H9 (cell line): ENCODE measurements around the gene B9D2. TPM values are rescaled to one million over a fixed set of nuclear protein-coding genes. Genes with fewer than 3 reads are reported as not detected.

Experiments
- DNase-seq: peaks from one replicate; pipeline ENCODE4 v3.0.0-alpha.2; 2017
- H2AFZ ChIP-seq: one replicate; pipeline ENCODE4 v1.6.1; 2013; ENCODE audit warnings: mild to moderate bottlenecking, low read length, control low read depth, moderate library complexity
- H2AK5ac ChIP-seq: 2 replicates; pipeline ENCODE4 v1.6.1; 2013; ENCODE audit warnings: low read length, control low read depth, mixed read lengths; ENCODE audit not compliant: insufficient read length
- H2BK120ac ChIP-seq: one replicate; pipeline ENCODE4 v1.6.1; 2013; ENCODE audit warnings: low read depth, mild to moderate bottlenecking, low read length, control low read depth, inconsistent platforms; ENCODE audit not compliant: poor library complexity, severe bottlenecking
- H2BK12ac ChIP-seq: 2 replicates; pipeline ENCODE4 v1.6.1; 2013; ENCODE audit warnings: low read length, control low read depth, mixed read lengths, low read depth; ENCODE audit not compliant: insufficient read length
- H2BK15ac ChIP-seq: 2 replicates; pipeline ENCODE4 v1.6.1; 2013; ENCODE audit warnings: low read depth, low read length, control low read depth
- H2BK20ac ChIP-seq: one replicate; pipeline ENCODE4 v1.6.1; 2013; ENCODE audit warnings: low read depth, mild to moderate bottlenecking, low read length, control low read depth, inconsistent platforms; ENCODE audit not compliant: poor library complexity, severe bottlenecking
- H2BK5ac ChIP-seq: 2 replicates; pipeline ENCODE4 v1.6.1; 2013; ENCODE audit warnings: low read length, control low read depth, mixed read lengths; ENCODE audit not compliant: insufficient read length
- H3K14ac ChIP-seq: 2 replicates; pipeline ENCODE4 v1.6.1; 2013; ENCODE audit warnings: low read length, control low read depth; ENCODE audit not compliant: insufficient read depth
- H3K18ac ChIP-seq: 2 replicates; pipeline ENCODE4 v1.6.1; 2013; ENCODE audit warnings: low read depth, mild to moderate bottlenecking, mixed read lengths, low read length, control low read depth; ENCODE audit not compliant: insufficient read length
- H3K23ac ChIP-seq: 2 replicates; pipeline ENCODE4 v1.6.1; 2013; ENCODE audit warnings: low read length, control low read depth, mixed read lengths, low read depth; ENCODE audit not compliant: insufficient read length
- H3K23me2 ChIP-seq: 2 replicates; pipeline ENCODE4 v1.6.1; 2013; ENCODE audit warnings: low read depth, mild to moderate bottlenecking, mixed read lengths, low read length, control low read depth; ENCODE audit not compliant: insufficient read length, poor library complexity, severe bottlenecking
- H3K27ac ChIP-seq: 2 replicates; pipeline ENCODE4 v1.5.1; 2013; ENCODE audit warnings: low read length, control low read depth, mixed read lengths, low read depth; ENCODE audit not compliant: insufficient read length
- H3K27me3 ChIP-seq: 2 replicates; pipeline ENCODE4 v1.6.1; 2013; ENCODE audit warnings: low read length, control low read depth, inconsistent platforms; ENCODE audit not compliant: insufficient read depth
- H3K4ac ChIP-seq: 2 replicates; pipeline ENCODE4 v1.6.1; 2013; ENCODE audit warnings: low read depth, mild to moderate bottlenecking, control low read depth, inconsistent platforms, low read length, moderate library complexity
- H3K4me1 ChIP-seq: 2 replicates; pipeline ENCODE4 v1.6.1; 2013; ENCODE audit warnings: low read length, control low read depth, inconsistent platforms; ENCODE audit not compliant: insufficient read depth
- H3K4me2 ChIP-seq: 2 replicates; pipeline ENCODE4 v1.6.1; 2013; ENCODE audit warnings: low read length, control low read depth, mixed read lengths; ENCODE audit not compliant: insufficient read length, insufficient read depth
- H3K56ac ChIP-seq: 2 replicates; pipeline ENCODE4 v1.6.1; 2013; ENCODE audit warnings: low read depth, mild to moderate bottlenecking, mixed read lengths, low read length, control low read depth; ENCODE audit not compliant: insufficient read length
- H3K79me1 ChIP-seq: 2 replicates; pipeline ENCODE4 v1.6.1; 2013; ENCODE audit warnings: low read depth, mild to moderate bottlenecking, moderate library complexity, low read length, control low read depth, inconsistent platforms; ENCODE audit not compliant: insufficient read depth, poor library complexity, severe bottlenecking
- H3K79me2 ChIP-seq: 2 replicates; pipeline ENCODE4 v1.6.1; 2013; ENCODE audit warnings: low read length, control low read depth, inconsistent platforms; ENCODE audit not compliant: insufficient read depth
- H3K9ac ChIP-seq: 2 replicates; pipeline ENCODE4 v1.6.1; 2013; ENCODE audit warnings: low read length, control low read depth, mixed read lengths; ENCODE audit not compliant: insufficient read length; ENCODE audit errors: extremely low read depth
- H3K9me3 ChIP-seq: one replicate; pipeline ENCODE4 v1.6.1; 2013; ENCODE audit warnings: low read depth, low read length, inconsistent platforms; ENCODE audit not compliant: control insufficient read depth
- H3T11ph ChIP-seq: one replicate; pipeline ENCODE4 v1.6.1; 2013; ENCODE audit warnings: mild to moderate bottlenecking, low read length, control low read depth, inconsistent platforms
- H4K20me1 ChIP-seq: one replicate; pipeline ENCODE4 v1.6.1; 2013; ENCODE audit not compliant: control insufficient read depth, insufficient read length, insufficient read depth
- H4K5ac ChIP-seq: 2 replicates; pipeline ENCODE4 v1.6.1; 2013; ENCODE audit warnings: low read depth, mild to moderate bottlenecking, mixed read lengths, low read length, control low read depth; ENCODE audit not compliant: insufficient read length
- H4K8ac ChIP-seq: replicated peaks from 2 replicates; pipeline ENCODE4 v1.6.1; 2013; ENCODE audit warnings: low read length, control low read depth, mixed read lengths, low read depth; ENCODE audit not compliant: insufficient read length
- H4K91ac ChIP-seq: 2 replicates; pipeline ENCODE4 v1.6.1; 2013; ENCODE audit warnings: low read depth, mild to moderate bottlenecking, moderate library complexity, mixed read lengths, low read length, control low read depth; ENCODE audit not compliant: insufficient read length
- H3K27ac Mint-ChIP-seq, 3 experiments: 2 replicates in 2 of 3; 3 replicates in 1 of 3; pipeline ENCODE4 v1.8.0; 2020 to 2021; ENCODE audit warnings: mixed read lengths in 3 of 3, mild to moderate bottlenecking in 1 of 3, moderate library complexity in 1 of 3
- H3K27me3 Mint-ChIP-seq: 2 replicates; pipeline ENCODE4 v1.8.0; 2021; ENCODE audit warnings: low read depth, mild to moderate bottlenecking, moderate library complexity, mixed read lengths
- H3K36me3 Mint-ChIP-seq, 3 experiments: 2 replicates in 2 of 3; 3 replicates in 1 of 3; pipeline ENCODE4 v1.8.0; 2020 to 2021; ENCODE audit warnings: low read depth in 3 of 3, mixed read lengths in 3 of 3; ENCODE audit not compliant: insufficient read depth in 1 of 3
- H3K4me1 Mint-ChIP-seq, 2 experiments: 2 replicates each; pipeline ENCODE4 v1.8.0; 2020; ENCODE audit warnings: mixed read lengths in 2 of 2
- H3K4me3 Mint-ChIP-seq, 2 experiments: 2 replicates in 1 of 2; 3 replicates in 1 of 2; pipeline ENCODE4 v1.8.0; 2020 to 2021; ENCODE audit warnings: mild to moderate bottlenecking in 2 of 2, mixed read lengths in 2 of 2, moderate library complexity in 1 of 2
- H3K9me3 Mint-ChIP-seq, 2 experiments: 2 replicates in 1 of 2; 3 replicates in 1 of 2; pipeline ENCODE4 v1.8.0; 2020; ENCODE audit warnings: mild to moderate bottlenecking in 2 of 2, mixed read lengths in 2 of 2, moderate library complexity in 1 of 2
- CTCF ChIP-seq: fragments of 200-600 bp; sonication (generic); conservative IDR thresholded peaks from 3 replicates; pipeline ENCODE4 v1.8.0; 2021; ENCODE audit warnings: antibody characterized with exemption, mild to moderate bottlenecking
- WGBS: extraction: QIAGEN DNeasy Blood & Tissue Kit; methylation state at CpG from one replicate; pipeline ENCODE4 v1.1.7; 2013; ENCODE audit warnings: missing lambda C conversion rate, low lambda C conversion rate, mixed read lengths; ENCODE audit not compliant: insufficient read length; ENCODE audit errors: extremely low coverage; 5-methylcytosine and 5-hydroxymethylcytosine counted together
- total RNA-seq: library from RNA; stranded (reverse); gene quantifications from 2 replicates; pipeline ENCODE4 v1.2.1, GENCODE V29; 2021

Gene B9D2
- total RNA-seq, 1 experiment from 2014 or later = 4.8 TPM

GRCh38 chr19:41335467-41335866, 28.5 kb downstream of the B9D2 start:
- Mint-ChIP-seq H3K27me3 (no peaks in the 10 kb centered on the region), H3K4me3 (no peak overlapping the region), H3K9me3 (no peaks in the 10 kb centered on the region), H3K27ac (no peak overlapping the region), H3K4me1 (peaks cover 0 to 16% of the 10 kb centered on the region in 2 experiments; a peak in 2 of 4 replicates), H3K36me3 (peaks cover 0 to 25% (median 0%) of the 10 kb centered on the region in 3 experiments; a peak in 2 of 7 replicates)
- H3K79me2 ChIP-seq = no peaks in the 10 kb centered on the region
- no peak overlapping the region for H4K8ac ChIP-seq
- no peak overlapping the region for H3K4me2 ChIP-seq
- no peaks in the 10 kb centered on the region for H3K79me1 ChIP-seq
- H3K9ac ChIP-seq = no peak overlapping the region
- DNase-seq = no peak
- no peaks in the 10 kb centered on the region for H4K20me1 ChIP-seq
- no peak overlapping the region for H2BK120ac ChIP-seq
- H2BK15ac ChIP-seq = no peak overlapping the region
- no peak overlapping the region for H3K4ac ChIP-seq
- no peak overlapping the region for H3K14ac ChIP-seq
- no peak overlapping the region for H2BK5ac ChIP-seq
- H4K91ac ChIP-seq = no peak overlapping the region
- H2AFZ ChIP-seq = no peak overlapping the region
- H3T11ph ChIP-seq = no peak overlapping the region
- H3K23ac ChIP-seq = no peak overlapping the region
- no peaks in the 10 kb centered on the region for H3K27me3 ChIP-seq
- H3K23me2 ChIP-seq = no peaks in the 10 kb centered on the region
- TF ChIP-seq CTCF = no peak
- no peak overlapping the region for H4K5ac ChIP-seq
- H3K27ac ChIP-seq = no peak overlapping the region
- no peak overlapping the region for H3K56ac ChIP-seq
- no peak overlapping the region for H3K18ac ChIP-seq
- no peak overlapping the region for H2BK12ac ChIP-seq
- H2BK20ac ChIP-seq = no peak overlapping the region
- WGBS = no CpG with 5 or more reads among the region's 10 CpGs
- H3K9me3 ChIP-seq = no peaks in the 10 kb centered on the region
- H2AK5ac ChIP-seq = no peak overlapping the region
- no peaks in the 10 kb centered on the region; the same call in 1 of the 2 replicates for H3K4me1 ChIP-seq
